Stimulated activated CD4-positive, alpha-beta T cell treated with anti-CD3 and anti-CD28 coated beads, Interleukin-12 subunit alpha, Interleukin-12 subunit beta, amount 100 ng/mL, for 4 hours (primary cell): ENCODE data around the gene MBNL2.

Source experiments
- DNase-seq: peaks from one replicate; pipeline ENCODE4 v3.0.0-alpha.2; 2020

MBNL2 gene

DNA sequence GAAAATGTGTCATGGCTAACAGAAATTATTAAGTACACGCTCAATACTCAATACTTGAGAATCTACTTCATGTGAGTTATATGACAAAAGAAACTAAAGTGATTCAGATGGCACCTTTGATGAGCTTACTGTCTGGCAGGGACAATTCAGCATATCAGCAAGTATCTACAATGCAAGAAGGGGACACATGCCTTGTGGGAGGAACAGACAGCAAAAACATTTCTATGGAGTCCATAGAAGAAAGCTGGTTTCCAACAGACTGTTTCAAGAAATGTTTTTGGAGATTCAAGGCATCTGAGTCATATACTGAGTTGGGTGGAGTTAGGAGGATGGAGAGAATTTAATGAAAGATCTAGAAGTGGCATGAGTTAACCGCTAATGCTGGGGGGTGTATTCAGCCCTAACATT lies 54.7 kb downstream of the MBNL2 start:
- no peak for DNase-seq

DNA sequence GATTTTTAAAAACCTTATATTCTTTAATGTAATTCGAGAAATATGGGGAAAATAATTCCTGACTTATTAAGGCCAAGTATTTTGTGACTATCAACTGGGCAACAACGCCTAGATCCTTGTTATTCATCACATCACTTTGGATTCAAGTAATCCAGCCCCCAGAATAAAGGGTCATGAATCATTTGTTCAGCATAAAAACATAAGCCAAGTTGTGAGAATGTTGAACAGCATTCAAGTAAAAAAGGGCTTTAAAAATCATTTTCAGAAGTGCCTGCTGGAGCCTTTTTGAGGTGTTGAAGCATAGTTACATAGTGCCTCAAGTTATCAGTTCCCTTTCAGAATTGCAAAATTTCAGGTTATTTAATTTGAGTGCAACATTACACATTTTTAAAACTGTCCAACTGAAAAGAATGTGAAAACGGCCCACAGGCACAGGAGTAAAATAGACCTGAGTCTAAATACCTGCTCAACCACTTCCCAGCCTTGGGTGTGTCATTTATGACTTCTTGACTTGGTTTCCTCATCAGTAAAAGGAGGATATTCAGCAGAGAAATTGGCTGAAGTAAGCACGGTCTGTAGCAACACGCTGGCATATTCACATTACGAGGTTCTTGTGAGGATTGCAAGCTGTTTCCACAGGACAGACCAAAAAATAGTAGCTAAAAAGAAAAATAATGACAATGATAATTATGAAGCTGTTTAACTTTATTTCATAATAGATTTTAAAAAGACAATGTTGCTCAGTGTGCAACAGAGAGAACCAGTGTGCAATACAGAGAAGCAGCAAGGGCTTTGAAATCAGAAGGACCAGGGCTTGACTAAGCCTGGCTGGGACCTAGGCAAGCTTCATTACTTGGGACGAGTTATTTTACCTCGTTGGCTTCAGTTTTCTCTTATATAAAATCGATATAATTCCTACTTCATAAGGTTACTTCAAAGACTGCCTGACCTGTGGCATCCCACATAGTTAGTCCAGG lies 56.6 kb downstream of the MBNL2 start:
- no peak for DNase-seq

DNA sequence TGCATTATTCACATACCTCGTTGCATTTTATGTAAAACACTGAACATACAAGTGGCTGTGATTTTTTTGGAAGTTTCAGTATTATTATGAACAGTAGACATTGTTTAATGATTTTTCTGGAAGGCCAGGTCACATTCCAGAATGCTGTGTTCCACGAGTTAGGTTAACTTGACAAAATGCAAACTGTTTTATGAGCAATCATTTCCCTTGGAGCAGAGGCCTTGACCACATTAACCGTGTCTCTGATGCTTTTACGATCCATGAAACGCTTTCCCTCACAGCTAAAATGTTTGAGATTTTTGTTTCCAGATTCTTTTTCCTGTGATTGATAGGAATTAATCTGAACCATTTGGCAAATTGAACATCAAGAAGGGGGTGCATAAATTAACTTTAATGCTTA lies 57.8 kb downstream of the MBNL2 start:
- DNase-seq = no peak

DNA sequence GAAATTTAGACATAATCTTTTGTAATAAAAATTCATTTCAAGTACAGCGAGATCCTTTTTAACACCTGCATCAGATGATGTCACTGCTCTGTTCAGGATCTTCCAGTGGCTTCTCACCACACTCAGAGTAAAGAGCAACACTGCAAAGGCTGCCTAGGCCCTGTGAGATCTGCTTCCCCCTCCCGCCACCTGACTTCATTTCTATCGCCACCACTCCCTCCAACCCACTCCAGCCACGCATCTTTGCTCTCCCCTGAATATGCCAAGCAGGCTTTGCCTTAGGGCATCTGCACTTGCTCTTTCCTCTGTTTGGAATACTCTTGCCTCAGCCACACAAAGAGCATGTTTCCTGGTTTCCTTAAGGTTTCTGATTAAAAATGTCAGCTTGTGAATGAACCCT lies 58.3 kb downstream of the MBNL2 start:
- DNase-seq = no peak

DNA sequence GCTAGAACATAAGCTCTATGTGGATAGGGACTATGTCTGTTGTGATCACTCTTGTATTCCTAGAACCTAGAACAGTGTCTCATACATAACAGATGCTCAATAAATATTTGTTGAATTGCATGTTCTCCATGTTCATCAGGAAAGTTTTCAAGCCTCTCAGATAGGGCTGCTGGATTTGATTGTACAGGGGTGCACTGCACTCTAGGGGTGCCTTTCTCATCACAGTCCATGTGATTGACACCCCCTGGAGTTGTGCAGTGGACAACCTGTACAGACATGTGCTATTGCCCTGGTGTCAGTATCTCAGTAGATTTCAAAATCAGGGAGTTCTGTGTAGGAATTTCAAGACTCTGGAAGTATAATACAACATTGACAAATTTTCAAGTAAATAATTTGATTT lies 58.9 kb downstream of the MBNL2 start:
- no peak for DNase-seq

DNA sequence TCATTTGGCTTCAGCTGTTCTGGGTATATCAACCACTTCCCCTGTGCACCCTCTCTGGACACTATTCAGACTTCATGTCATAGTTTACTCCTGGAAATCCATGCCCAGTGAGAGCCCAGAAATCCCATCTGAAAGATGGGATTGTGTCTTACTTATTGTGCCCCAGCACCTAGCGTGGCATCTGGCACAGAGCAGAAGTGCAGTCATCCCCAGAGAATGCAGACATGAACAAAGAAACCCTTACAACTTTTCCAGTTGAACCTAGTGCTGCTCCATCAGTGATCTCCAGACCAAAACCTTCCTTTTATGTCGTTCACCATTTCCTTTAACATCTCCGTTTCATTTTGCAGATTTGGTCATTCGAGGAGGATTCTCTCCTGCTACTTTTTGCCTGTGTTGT lies 60.6 kb downstream of the MBNL2 start:
- no peak for DNase-seq

DNA sequence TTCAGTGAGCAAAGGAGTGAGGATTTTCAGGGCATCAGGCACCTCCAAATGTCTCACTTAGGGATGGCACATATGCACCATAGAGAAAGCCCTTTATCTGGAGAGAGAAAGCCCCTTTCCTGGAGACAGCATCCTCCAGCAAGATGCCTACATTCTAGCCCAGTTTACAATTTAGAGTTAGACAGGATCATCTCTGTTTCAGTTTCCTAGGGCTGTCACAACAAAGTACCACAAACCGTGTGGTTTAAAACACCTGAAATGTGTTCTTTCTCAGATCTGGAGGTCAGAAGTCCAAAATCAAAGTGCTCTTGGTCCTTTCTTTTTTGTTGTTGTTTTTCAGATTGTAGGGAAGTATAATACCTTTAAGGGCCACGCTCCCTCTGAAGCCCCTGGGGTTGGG lies 61.8 kb downstream of the MBNL2 start:
- no peak for DNase-seq

DNA sequence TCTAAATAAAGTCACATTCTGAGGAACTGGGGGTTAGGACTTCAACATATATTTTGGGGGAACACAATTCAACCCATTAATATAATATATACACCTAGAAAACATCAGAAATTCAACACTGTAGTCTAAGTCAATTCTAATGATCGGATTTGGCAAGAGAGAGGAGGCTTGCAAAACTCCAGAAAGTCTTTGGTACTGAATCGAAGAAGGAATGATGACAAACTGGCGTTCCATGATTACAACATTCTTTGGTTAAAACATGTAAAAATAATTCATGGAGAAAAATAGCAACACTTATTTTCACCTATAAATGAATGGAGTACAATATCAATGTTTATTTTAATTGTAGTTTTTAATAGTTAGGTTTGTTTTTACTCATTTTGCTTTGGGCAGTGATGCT lies 62.4 kb downstream of the MBNL2 start:
- DNase-seq = no peak

DNA sequence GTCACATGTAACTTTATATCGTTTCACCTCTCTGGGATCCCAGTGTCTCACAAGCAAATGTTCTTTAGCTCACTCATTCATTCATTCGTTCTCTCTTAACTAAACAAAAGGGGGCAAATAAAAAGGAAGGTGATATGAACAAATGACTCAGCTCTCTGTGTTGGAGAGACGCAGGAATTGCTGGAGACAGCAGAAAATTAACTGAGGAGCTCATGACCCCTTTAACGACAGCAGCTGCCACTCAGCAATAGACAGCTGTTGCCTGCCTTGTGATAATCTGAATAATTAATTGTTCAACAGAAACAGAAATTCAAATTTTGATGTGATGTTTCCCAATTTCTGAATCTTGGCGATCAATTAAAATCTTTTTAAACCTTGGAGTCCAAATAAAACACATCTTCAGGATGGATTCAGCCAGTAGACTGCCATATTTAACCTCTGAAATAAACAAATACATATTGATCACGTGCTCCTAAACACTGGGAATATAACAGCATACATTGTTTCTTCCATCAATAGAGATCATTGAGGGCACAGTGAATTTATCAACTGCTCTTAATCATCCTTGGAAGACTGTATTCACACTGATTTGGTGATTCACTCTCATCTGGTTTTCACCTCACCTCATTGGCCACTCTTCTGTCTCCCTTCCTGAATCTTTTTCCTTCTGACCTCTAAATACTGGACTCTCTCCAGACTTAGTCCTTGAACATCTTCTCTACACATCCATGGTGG lies 63.3 kb downstream of the MBNL2 start:
- DNase-seq = no peak

DNA sequence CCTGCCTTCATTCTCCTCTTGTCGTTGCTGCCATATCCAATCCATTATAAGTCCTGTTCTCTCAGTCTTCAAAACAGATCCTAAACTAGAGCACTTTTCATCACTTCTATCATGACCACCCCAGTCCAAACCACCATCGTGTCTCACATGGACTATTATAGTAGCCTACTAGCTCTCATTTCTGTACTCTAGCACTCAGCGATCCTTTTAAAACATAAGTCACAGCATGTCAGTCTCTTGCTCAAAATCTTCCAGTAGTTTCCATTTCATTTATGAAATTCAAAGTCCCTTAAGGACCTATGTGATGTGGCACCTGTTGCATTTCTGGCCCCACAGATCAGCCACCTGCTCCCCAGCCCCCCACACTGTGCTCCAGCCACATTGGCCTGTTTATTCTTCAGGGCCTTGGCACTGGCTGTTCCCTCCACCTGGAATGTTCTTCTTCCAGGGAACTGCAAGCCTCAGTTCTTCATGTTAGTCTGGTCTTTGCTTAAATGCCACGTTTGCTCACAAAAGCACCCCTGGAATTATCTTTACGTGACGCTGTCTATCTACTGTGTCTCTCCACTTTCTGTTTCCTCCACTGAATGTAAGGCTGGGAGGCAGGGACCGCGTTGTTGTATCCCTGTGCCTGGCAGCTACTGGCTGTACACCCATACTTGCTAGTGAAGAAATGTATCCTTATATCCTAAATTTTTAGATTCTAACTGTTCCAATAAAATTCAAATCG lies 64.3 kb downstream of the MBNL2 start:
- DNase-seq = no peak

DNA sequence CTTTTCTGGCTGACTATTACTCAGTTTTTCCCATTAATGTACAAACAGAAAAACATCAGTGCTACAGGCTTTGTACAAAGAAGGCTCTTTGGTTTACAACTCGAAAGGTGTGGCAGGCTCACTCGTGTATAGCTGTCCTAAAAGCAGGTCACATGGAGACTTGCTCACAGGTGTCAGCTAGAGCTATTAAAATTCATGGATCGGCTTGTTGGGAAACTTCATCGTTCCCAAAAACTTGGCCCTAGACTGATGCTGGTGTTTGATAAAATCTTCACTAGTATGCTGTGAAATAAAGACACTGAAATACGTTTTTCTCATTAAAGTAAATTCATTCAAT lies 64.9 kb downstream of the MBNL2 start:
- no peak for DNase-seq

DNA sequence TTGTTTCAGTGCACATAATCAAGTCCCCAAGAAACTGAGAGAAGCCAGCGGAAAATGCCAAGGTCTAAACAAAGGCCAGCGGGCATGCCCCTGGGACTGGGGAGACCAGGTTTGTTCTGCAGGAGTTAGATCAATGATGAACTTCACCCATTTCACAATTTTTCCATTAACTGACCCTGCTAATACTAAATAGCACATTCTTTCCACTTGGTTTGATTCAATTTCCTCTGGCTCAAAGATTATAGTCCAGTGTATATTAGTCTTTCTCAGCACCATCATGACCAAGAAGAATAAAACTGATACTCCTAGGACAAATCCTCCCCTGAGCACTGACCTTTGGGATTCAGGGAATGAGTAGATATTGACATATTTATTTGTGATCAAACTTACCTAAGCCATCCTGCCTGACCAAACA lies 66.4 kb downstream of the MBNL2 start:
- DNase-seq = no peak

DNA sequence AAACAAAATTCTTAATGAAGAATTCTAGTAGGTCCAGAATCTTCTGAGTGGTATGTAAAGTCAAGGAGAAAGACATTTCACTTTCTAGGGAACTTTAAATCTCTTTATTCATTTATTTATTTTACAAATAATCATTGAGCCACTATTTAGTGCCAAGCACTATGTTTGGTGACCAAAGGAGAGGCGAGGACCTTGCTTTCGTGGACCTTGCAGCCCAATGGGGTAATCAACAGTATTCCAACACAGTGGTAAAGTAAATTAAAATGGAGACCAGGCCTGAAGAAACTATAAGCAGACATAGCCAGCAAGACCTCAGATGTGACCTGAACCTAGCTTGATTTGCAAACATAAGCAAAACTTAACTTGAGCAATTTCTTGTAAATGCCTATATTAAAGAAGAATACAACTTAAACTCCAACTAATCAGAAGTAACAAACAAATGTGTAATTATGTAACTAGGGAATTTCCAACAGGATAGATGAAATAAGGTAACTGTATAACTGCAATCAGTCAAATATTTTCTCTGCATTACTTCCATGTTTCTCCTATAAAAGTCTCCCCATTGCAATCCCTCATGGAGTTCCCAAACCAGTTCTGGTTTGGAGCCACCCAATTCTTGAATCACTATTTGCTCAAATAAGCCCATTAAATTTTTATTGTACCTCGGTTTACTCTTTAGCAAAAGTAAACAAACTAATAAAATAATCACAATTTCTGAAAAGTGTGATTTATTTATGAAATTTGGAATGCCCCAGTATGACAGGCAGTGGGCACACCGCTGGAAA lies 67.6 kb downstream of the MBNL2 start:
- DNase-seq = no peak

DNA sequence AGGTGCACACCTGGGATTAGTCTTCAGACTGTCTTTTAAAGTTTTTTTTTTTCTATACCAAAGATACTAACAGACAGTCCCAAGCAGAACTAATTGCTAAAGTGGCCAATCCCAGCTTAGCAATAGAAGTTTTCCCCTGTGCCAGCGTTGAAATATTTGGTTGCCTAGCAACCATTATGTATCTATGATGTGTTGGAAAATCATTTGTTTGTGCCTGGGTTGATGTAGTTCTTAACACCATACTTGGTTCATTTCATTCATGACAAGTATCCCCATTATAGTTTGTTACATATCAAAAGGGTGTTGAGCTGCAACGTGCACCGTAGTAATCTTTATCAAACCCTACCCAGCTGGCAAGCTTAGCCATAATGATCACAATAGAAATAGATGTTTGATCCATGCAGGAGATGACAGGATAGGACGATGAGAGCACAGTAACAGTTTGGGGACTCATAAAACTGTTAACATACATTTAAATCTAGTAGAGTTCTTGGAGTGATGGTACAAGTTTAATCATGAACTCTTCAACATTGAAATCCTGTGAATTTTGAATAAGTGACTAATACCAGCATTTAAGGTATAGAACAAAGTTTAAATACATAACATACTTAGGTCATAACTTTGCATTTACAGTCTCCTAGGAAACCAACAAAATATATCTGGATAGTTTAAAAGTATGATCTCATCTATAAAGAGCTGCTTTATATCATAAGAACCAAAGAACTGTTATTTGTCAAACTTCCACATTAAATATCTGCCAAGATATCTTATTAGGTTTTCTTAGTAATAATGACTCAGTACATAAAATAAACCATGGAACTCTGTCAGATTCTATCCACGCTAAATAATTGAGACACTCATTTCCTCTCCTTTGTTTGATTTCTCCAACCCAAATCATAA lies 73.4 kb downstream of the MBNL2 start:
- DNase-seq = no peak

DNA sequence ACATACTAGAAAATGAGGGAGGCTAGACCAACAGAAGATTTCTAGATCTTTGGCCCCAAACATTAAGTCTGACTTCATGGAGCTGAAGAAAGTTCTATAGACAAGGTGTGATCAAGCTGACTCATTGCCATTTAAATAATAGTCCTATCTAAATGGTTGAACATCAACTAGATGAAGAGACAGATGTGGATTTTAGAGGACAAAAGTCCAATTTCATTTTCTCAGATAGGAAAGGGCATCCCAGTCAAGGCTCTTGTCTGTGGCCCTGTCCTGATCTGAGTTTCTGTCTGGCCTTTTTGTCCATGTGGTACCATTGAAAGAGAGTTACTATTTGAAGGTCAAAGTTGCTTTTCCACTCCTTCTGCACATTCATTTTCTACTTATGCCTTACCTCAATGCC lies 74.6 kb downstream of the MBNL2 start:
- DNase-seq = no peak

DNA sequence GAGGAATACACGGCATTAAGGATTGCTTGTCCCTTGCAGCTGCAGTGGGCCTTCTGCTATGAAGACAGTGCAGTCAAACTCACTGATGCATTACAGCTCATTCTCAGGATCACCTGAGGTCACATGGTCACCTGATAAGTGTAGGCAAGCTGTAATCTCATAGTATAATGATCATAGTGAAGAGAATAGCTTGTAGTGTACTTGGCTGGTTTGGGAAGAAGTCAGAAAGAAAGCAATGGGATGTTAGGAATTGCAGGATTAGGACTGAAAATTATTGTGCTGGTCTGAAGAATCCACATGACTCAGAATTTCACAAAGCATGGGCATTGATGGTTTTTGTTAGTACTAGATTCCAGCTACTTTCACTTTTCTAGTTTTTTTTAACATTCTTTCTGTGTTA lies 76.7 kb downstream of the MBNL2 start:
- DNase-seq = no peak

DNA sequence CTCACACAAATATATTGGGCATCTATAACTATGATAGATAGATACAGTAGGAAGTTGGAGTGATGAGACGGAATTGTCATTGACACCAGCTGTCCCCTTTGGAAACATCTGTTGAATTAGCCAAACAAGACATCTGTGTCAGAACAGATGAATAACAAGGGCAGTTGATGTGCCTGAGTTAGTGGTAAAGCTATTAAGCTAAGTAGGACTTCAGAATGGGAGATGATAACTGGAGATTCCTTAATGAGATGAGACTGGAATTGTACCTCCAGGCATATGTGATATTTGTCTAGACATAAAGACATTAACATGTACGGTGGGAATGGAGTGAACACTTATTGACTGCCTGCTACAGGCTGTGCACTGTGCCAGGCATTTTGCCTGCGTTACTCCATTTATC lies 78.7 kb downstream of the MBNL2 start:
- DNase-seq = no peak

DNA sequence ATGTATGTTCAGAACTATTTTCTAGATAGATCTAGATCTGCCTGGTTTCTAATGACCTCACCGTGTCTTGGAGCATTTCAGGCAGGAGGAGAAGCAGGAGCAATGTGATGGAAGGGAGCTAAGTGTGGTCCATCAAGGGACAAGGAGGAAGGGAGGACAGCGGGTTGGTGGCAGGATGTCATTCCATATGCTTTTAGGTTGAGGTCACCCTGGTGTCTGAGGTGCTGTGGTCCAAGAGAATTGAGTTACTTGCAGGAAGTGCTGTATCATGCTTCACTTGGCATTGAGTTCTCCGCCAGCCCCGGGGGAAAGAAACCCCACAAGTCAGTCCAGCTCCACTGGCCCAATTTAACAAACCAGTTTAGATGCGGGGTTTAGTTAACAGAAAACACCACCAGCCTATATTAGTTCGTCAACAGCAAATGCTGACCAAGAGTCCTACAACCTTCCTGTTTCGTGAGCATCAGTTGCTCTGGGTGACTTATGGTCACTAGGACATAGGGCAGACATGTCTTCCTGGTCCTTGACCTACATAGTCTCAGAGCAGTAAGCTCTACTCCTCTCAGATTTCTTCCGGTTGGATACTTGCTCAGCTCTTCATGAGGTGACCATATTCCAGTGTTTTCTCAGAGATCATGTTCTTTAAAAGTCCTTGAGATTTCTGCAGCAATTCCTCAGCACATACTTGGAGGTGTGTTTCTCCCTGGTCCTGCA lies 79.4 kb downstream of the MBNL2 start:
- DNase-seq = no peak

DNA sequence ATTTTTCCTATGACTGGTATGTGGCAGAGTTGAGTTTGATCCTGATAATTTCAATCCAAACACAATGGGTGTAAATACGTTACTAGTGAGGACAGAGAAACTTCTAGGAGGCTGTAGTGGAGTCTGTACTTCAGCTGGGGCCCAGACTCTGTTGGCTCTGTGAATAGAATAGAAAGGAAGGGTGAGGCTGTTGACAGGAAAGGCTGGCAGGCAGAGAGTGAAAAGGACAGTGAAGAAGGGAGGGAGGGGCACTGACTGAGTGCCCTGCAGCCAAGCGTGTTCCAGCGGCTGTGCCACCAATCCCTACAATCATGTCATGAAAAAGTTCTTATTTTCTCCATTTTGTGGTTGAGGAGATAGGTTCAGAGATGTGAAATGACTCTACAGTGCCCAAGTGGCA lies 80.5 kb downstream of the MBNL2 start:
- DNase-seq = no peak

DNA sequence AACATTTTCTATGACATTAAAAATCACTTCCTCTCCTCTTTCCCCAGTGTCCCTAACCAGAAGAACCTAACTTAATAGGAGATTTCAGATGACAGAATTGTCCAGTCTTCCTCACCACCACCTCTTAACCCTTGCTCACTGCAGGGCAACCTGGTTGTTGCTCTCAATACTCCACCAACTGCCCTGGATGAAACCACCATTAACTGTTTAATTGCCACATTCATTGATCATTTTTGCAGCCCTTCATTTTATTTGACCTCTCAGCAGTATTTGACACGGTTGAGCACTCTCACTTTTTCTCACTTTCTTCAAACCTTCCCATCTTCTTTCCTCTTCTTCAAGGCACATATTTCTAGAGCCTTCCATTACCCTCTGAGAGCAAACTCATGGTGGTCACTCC lies 84.0 kb downstream of the MBNL2 start:
- DNase-seq = no peak

DNA sequence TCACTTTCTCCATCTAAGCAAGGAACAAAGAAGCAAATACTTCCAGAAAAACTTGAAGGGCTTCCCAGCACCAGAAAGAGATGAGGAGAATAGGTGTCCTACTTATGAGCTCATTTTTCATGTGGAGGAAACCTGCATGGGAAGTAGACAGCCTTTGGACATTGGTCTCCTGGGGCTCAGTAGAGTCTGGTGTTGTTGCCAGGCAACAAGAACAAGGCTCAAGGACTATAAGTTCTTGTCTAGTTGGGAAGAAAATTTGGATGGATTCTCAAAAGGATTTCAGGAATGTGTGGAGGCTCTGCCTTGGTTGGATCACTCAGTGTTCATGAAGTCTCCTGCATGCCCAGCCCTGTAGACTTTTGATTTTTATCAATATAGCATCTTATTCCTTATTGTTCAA lies 84.5 kb downstream of the MBNL2 start:
- DNase-seq = no peak
